A549 (cell line): ENCODE results near the gene RANBP2.
"Not testable (repeated sequence)": the region's sequence is repeated elsewhere in the genome, so short reads cannot be mapped to it uniquely, and the experiment has no call there.

Experiments
- CEBPB ChIP-seq, 2 experiments: fragments of >200 bp in 1 of 2; sonication (Bioruptor Twin) in 1 of 2; formaldehyde crosslinking in 1 of 2; IDR thresholded peaks; 2 replicates each; pipeline ENCODE4 v1.6.1; 2012 to 2016
- CTCF ChIP-seq: fragments of >200 bp; sonication (Bioruptor Twin); formaldehyde crosslinking; IDR thresholded peaks from 3 replicates; pipeline ENCODE4 v1.5.1; 2016
- EP300 ChIP-seq, 2 experiments: fragments of >200 bp; sonication (Bioruptor Twin); formaldehyde crosslinking; IDR thresholded peaks; 2 replicates in 1 of 2; 3 replicates in 1 of 2; pipeline ENCODE4 v1.6.1; 2016 to 2017
- GATA3 ChIP-seq: IDR thresholded peaks from 2 replicates; pipeline ENCODE4 v1.6.1; 2012; ENCODE audit warnings: borderline replicate concordance
- HDAC2 ChIP-seq: fragments of 200-600 bp; sonication (generic); IDR thresholded peaks from 2 replicates; pipeline ENCODE4 v1.6.1; 2016
- HES2 ChIP-seq: fragments of >200 bp; sonication (Bioruptor Twin); formaldehyde crosslinking; IDR thresholded peaks from 2 replicates; pipeline ENCODE4 v1.6.1; 2016
- HMGXB4 ChIP-seq: fragments of 250-450 bp; sonication (Bioruptor Pico); IDR thresholded peaks from 2 replicates; pipeline ENCODE4 v1.5.0; 2021; ENCODE audit warnings: mild to moderate bottlenecking, moderate library complexity, borderline replicate concordance
- KDM1A ChIP-seq: fragments of 200-600 bp; sonication (generic); IDR thresholded peaks from 2 replicates; pipeline ENCODE4 v1.6.1; 2016; ENCODE audit warnings: low read depth, mild to moderate bottlenecking
- MAX ChIP-seq: IDR thresholded peaks from 2 replicates; pipeline ENCODE4 v1.6.1; 2012
- RAD21 ChIP-seq, 2 experiments: fragments of >200 bp in 1 of 2; sonication (Bioruptor Twin) in 1 of 2; formaldehyde crosslinking in 1 of 2; IDR thresholded peaks in 1 of 2; conservative IDR thresholded peaks in 1 of 2; 2 replicates in 1 of 2; 3 replicates in 1 of 2; pipeline ENCODE4 v1.6.1; 2012 to 2018; ENCODE audit warnings: inconsistent platforms in 1 of 2
- RCOR1 ChIP-seq: fragments of 150-350 bp; IDR thresholded peaks from 2 replicates; pipeline ENCODE4 v1.6.1; 2014; ENCODE audit warnings: antibody characterized with exemption, low read length, low read depth
- RFX5 ChIP-seq: fragments of 450-650 bp; IDR thresholded peaks from 2 replicates; pipeline ENCODE4 v1.7.1; 2014; ENCODE audit warnings: antibody characterized with exemption, mild to moderate bottlenecking, moderate library complexity
- RNF2 ChIP-seq: fragments of 200-600 bp; sonication (generic); IDR thresholded peaks from 2 replicates; pipeline ENCODE4 v1.6.1; 2016; ENCODE audit warnings: low read depth, mild to moderate bottlenecking, antibody characterized with exemption, moderate library complexity, borderline replicate concordance
- TP53 ChIP-seq: fragments of 250-450 bp; sonication (Bioruptor Pico); IDR thresholded peaks from 2 replicates; pipeline ENCODE4 v1.5.0; 2021; ENCODE audit warnings: mild to moderate bottlenecking, moderate library complexity

- TF ChIP-seq KDM1A; CEBPB (IDR thresholded peaks at IDR 0.05); CTCF; TP53 (CRISPR knock-in tag); GATA3; HMGXB4 (CRISPR knock-in tag); MAX; RAD21 (conservative IDR thresholded peaks at IDR 0.05 in 1 of 2, IDR thresholded peaks at IDR 0.05 in 1 of 2); RFX5; HDAC2; RCOR1; EP300 (IDR thresholded peaks at IDR 0.05); RNF2; HES2: not testable (repeated sequence)
These were observed 2.3 kb upstream of the RANBP2 start for GRCh38 chr2:108716971-108717370.
